ENCODE data around the gene HCRT. TPM values are rescaled to one million over a fixed set of nuclear protein-coding genes. Genes with fewer than 3 reads are reported as not detected.
"Not testable (repeated sequence)": the region's sequence is repeated elsewhere in the genome, so short reads cannot be mapped to it uniquely, and the experiment has no call there.

Gene HCRT
- polyA plus RNA-seq, 1 donor, result not detected

DNA sequence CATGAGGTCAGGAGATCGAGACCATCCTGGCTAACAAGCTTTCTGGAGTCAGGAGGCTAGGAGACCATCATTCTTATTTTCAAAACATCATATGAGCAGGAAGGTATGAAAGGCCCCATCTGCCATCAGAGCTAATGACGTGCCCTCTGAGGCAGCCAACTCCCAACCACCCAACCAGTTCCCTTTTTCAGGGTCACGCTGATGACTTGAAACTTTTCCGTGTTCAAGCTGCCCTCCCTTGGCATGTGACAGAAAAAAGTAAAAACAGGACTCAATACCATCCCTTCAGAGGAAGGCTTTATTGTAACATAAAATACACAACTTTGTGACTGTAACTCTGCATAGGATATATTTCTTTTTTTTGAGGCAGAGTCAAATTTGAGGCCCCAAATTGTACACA is 13.6 kb upstream of the HCRT start:
- no peak for DNase-seq (ENCODE audit: low read depth)

DNA sequence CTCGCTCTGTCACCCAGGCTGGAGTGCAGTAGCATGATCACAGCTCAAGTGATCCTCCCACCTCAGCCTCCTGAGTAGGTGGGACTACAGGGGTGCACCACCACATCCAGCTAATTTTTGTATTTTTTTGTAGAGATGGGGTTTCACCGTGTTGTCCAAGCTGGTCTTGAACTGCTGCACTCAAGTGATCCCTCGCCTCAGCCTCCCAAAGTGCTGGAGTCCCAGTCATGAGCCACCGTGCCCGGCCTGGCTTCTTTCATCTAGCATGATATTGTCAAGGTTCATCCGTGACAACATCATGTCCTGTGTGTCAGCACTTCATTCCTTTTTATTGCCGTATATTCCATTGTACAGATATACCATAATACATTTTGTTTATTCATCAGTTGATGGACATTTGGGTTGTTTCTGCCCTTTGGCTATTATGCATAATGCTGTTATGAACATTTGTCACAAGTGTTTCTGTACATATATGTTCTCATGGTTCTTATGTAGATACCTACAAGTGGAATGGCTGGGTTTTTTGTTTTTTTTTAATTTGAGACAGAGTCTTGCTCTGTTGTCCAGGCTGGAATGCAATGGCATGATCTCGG is 12.4 kb upstream of the HCRT start:
- DNase-seq (ENCODE audit: low read depth), result no peak

DNA sequence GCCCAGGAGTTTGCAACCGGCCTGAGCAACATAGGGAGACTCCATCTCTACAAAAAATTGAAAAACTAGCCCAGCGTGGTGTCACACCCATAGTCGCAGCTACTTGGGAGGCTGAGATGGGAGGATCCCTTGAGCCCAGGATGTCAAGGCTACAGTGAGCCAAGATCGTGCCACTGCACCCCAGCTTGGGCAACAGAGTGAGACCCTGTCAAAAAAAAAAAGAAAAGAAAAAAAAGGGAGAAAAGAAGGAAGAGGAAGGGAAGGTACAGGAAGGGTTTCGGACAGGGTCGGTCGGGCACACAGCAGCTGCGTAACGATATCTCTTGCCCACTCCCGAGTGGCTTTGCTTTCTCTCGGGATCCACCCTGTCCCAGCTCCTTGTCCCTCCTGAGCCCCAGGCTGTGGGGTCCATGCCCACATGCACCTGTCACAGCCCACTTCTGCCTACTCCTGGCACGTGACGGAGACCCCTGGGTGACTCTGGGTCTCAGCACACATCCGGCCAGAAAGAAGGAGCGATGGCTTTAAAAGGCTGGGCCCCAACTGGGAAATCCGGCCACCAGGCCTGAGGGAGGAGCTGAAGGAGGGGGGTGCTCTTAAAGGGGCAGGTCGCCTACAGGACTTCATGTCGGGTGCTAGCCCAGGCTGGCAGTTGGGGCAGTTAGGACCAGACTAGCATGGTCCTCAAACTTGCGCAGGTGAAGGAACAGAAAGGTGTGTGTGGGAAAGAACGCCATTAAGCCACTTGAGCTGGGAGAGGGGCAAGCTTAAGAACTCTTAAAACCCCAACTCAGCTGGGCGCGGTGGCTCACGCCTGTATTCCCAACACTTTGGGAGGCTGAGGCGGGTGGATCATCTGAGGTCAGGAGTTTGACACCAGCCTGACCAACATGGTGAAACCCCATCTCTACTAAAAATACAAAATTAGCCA is 9.0 kb upstream of the HCRT start, which contains the start of gene GHDC:
TSS of gene GHDC (minus strand) at position 526 of the 931 bp plus-strand sequence. CDS start 913 bp downstream, outside the sequence.
- peak; percentile 47 for DNase-seq (ENCODE audit: low read depth)

DNA sequence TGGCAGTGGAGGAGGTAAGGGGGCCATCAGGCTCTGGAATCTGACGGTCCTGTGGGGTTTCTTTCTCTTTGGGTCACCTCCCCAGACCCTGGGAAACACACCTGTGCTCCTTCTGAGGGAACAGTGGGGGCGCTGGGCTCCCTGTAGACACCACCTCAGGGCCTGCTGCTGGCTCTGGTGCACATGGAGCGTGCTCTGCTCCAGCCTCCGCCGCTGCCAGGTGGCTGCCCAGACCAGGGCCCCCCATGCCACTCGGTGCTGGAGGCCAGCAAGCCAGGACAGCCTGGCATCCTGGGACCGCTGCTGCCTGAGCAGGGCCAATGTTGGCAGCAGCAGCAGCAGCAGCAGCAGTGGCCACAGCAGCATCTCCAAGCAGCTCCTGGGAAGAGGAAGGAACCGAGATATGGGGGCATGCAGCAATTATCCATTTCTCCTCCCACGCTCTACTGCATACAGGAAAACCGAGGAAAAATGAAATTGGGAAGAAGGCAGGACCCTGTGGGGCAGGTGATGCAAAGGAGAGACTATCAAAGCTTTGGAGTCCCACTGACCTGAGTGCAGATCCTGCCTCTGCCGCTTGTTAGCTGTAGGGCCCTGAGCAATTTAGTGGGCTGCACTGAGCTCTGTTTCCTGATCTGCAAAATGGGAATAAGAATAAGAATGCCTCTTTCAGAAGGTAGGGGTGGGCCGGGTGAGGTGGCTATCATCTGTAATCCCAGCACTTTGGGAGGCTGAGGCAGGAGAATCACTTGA is 8.1 kb upstream of the HCRT start:
- DNase-seq (ENCODE audit: low read depth), result no peak

DNA sequence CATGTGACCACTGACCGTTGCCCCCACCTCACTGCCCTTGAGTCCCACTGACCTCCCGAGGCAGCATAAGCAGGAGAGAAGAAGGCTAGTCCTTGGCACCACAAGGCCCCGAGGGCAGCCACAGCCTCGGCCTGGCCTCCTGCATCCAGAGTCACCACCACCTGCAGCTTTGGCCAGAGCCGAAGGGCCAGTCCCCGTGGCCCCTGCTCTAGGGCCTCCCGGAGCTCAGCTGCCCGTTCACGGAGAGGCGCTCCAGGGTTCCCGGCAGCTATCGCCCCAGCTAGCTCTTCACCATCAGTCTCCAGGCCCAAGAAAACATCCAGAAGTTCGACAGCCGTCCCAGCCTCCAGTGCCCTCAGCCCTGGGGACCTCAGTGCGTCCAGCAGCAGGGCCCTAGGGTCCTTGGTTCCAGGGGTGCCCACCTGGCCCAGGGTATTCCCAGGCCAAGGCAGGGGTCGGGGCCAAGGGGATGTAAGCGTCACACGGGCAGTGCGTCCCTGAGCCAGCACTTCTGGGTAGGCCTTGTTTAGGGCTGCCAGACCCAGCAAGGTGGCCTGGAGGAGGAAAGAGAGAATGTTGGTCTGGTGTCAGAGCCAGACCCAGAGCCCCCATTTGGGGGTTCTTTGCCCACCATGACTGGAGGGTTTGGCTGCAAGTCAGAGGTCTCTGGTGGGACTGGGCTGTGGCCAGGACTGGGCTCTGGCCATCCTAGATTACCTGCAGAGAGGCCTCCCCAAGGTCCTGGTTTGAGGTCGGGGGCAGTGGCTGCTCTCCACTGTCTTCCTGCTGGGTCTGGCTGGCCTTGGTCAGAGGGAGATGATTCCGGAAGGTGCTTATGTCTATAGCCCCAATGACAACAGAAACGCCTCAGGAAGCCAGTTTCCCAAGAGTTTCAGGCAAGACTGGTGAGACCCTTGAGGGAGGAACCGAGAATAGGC is 7.2 kb upstream of the HCRT start:
- DNase-seq (ENCODE audit: low read depth), result no peak

DNA sequence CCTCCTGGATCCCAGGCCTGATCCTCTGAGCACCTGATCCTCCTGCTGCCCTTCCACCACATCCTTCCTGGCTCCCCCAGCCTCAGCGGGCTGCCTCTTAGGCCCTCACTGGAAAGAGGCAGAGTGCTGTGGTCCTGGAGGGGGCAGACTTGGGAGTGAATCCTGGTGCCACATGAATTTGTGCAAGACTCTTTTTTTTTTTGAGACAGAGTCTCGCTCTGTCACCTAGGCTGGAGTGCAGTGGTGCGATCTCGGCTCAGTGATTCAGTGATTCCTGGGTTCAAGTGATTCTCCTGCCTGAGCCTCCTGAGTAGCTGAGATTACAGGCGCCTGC is 6.0 kb upstream of the HCRT start:
- no peak for DNase-seq (ENCODE audit: low read depth)

DNA sequence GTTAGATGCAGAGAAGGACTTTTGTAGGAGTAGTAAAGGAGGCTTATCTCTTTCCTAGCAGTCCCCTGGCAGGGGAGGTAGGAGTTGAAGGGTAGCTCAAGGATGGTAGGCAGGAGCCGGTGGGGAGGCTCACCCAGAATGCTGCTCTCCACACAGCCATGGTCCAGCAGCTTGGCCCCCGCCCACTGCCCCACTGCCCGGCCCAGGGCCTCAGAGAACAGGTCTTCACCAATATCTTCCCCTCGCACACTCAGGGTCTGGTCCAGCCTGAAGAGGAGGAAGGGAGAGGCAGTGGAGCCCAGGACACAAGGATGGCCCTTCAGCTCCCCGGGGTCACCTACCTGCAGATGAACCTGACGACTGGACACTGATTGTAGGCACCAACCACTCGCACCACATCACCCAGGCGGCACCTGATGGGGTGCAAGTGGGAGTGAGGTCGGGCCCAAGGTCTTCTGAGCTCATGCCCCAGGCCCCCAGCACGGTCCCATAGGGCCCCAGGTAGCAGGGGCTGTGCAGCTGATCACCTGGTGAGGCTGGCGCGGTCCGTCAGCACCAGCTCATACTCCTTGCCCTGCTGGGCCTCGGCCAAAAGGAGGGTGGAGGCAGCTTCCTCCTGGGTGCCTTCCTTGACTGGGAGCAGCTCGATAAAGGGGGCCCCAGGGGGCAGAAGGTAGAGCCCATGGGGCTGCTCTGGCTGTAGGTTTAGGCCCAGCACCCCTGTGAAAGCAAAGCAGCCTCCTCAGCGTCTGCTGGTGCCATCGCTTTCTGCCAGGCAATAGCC is 5.4 kb upstream of the HCRT start:
- DNase-seq (ENCODE audit: low read depth), result no peak

DNA sequence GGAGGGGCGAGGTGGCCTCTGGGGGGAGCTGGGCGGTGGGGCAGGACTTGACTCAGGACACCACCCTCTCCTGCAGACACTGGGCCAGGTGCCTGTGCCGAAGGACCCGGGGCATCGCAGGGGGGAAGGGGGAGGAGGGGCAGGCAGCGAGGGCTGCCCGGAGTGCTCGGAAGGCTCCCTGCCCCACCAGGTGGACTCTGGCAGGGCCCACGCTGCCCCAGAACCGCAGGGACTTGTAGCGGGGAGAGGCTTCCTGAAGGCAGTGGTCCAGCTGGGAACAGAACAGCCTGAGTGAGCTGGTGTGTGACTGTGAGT is 4.4 kb upstream of the HCRT start:
- DNase-seq (ENCODE audit: low read depth), result no peak

DNA sequence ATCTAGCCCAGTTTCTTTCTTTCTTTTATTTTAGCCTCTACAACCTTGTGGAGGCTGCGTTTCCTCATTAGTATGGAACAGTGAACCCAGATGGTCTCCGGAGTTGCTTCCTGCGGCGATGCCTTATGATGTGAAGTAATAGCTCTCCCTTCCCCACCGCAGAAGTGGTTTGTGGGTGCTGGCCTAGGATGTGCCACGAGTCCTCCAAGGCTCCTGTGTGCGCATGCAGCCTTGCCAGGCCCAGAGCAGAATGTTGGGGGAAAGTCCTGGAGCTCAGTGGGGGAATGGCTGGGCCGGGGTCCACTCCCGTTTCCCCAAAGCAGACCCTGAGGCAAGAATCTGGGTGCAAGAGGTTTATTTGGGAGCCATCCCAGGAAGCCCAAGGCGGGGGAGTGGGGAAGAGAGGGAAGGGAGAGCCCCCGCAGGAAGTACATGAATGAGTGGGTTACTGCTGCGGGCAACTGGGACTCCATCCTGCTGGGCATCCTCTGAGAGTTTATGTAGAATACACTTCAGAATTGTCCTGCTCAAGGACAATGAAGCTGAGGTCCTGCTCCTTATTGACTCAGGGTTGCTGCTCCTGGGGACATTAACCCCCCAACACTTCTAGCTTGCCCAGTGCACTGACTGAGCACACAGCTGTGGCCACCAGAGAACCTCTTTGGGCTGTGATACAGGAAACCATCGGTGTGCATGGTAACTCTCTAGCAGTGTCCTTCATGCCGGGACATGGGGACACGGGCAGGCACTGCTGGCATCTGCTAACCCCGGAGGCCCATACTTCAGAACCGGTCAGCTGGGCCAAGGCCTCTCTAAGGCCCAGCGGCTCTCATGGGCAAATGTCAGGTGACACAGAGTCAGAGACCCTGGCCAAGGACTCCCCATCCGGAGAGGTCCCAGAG is 3.7 kb upstream of the HCRT start:
- DNase-seq (ENCODE audit: low read depth), result no peak

DNA sequence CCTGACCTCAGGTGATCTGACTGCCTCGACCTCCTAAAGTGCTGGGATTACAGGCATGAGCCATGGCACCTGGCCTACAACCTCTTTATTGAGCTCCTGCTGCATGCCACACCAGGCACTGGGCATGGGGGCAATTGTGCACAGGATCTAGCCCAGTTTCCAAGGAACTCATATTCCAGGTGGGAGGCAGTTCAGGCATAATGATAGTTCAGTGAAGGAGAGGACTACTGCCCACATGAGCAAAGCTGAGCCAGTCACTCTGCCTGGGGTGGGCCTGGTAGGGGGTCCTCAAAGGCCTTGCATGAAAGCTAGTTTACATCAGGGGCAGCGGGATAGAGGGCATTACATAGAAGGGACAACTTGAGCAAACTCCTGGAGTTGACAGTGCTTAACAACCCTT is 2.6 kb upstream of the HCRT start:
- DNase-seq (ENCODE audit: low read depth), result no peak

DNA sequence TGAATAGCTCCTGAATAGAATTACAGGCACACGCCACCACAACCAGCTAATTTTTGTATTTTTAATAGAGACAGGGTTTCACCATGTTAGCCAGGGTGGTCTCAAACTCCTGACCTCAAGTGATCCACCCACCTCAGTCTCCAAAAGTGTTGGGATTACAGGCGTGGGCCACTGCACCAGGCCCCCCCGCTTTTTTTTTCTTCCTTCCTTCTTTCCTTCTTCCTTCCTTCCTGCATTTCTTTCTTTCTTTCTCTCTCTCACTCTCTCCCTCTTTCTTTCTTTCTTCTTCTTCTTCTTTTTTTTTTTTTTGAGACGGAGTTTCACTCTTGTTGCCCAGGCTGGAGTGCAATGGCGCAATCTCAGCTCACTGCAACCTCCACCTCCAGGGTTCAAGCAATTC is 939 bp upstream of the HCRT start:
- not testable (repeated sequence) for DNase-seq (ENCODE audit: low read depth)

DNA sequence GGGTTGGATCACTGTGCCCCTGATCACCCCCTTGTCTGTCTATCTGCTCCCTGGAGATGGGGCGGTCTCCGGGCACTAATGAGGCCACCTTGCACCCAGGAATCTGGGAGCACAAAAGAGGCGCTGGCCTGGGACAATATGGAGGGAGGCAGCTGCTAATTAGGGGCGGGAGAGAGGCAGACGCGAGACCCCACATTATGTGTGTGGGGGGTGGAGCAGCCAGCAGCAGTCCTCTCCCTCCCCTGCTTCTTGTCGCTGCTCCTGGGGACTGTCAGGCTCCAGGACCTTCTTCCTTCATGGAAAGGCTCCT is 324 bp upstream of the HCRT start:
- no peak for DNase-seq (ENCODE audit: low read depth)

DNA sequence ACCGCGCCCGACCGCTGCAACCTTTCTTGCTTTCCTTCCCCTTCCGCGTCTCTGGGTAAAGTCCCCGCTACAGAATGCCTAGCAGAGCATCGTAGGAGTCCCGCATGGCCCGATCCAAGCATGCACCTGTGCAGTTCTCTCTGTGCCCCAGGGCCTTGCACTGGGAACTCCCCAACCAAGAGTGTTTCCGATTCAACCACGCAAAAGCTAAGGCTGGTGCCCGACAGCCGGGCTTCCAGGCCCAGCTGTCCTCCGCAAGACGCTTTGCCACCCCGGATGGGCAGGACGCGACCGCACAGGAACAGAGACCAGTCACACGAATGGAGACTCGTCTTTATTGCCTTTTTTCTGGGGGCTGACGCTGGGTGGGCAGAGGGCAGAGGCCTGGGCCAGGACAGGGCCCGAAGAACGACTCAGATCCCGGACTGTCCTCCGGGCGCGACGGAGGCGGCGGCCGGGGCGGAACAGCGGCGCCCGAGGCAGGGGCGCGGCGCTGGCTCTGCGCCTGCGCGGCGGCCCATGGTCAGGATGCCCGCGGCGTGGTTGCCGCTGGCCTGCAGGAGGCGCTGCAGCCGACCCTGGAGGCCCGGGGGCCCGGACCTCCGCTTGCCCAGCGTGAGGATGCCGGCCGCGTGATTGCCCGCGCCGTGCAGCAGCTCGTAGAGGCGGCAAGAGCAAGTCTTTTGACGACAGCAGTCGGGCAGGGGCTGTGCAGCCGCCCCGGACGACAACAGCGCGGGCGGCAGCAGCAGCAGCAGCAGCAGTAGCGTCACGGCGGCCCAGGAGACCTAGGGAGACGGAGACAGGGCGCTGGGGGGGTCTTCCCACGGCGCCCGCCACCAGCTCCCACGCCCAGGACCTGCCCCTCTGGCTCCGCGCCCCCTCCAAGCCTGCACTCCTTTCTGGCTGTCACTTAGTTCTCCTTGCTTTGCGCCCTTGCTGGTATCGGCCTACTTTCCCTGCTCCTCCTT is 1.2 kb downstream of the HCRT start:
- DNase-seq (ENCODE audit: low read depth), result peak; percentile 39

DNA sequence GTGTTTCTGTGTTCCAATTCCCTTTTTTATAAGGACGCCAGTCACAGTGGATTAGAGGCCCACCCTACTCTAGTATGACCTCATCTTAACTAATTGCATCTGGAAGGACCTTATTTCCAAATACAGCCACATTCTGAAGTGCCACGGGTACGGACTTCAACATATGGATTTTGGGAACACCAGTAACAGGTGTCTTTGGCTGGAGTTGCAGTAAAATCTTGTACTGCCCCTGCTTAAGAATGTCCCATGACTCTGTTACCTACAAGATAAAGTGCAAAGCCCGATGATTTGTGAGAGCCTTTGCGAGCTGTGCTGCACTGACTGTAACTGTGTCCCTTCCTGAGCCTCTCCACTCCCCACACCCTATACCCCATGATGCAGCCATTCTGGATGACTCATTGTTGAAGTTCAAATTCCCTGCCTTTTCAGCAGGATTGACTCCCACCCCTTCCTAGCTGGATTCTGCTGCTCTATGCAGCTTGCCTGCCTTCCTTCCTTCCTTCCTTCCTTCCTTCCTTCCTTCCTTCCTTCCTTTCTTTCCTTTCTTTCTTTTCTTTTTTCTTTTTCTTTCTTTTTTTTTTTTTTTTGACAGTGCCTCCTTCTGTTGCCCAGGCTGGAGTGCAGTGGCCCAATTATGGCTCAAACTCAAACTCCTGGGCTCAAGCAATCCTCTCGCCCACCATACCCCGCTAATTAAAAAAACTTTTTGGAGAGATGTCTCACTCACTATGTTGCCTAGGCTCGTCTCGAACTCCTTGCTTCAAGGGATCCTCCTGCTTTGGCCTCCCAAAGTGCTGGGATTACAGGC is 2.1 kb downstream of the HCRT start:
- DNase-seq (ENCODE audit: low read depth), result no peak

DNA sequence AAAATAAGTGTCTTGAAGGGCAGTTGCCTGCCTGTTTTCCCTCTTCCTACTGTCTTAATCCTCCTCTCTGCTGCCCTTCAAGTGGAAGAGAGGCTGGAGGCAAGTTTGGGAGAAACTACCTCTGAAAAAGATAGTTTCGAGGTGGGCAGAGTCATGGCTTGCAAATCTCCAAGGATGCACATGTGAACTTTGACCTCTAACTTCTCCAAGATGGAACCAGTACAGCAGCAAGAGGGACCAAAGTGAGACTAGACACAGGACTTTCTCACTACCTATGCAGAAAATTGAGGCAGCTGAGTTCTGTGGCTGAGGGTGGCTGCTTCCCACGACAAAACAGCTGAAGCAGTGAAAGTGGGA is 3.4 kb downstream of the HCRT start:
- DNase-seq (ENCODE audit: low read depth), result no peak

DNA sequence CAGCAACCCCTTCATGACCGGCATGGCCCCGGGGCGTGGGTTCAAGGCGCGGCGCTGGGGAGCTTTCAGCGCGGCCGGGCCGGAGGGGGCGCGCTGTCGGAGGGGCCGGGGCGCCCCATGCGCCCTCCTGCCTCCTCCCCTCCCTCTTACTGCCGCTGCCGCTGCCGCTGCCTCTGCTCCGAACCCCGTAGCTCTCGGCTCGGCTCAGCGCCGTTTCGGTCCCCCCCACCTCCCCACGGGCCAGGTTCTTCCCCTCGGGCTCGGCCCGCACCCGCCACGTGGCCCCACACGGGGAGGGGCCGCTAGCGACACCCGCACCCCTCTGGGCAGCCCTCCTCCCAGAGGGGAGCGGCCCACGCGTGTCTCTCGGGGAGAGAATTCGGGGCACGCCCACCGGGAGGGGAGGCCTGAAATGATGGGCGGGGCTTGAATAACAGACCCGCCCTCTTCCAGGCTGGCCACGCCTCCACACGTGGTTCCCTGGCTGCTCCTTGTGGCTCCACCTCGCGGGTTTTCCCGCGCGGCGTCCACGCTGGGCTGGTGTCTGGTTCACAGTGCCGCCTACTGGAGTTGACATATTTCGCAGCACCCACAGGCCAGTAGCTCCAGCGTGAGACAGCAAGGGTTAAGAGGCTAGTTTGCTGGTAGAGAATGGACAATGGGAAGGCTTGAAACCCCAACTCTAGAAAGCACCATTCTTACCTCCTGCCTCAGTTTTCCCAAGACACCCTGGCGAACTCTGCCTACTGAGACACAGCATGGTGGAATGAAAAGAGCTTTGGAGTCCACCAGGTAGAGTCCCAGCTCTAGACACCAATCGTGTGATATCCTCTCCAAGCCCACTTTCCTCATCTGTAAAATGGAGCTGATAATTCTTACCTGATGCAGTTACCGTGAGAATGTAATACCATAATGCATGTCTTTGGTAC is 4.1 kb downstream of the HCRT start, which contains the start of gene KCNH4:
TSS of gene KCNH4 (minus strand) at position 221 of the 929 bp plus-strand sequence. CDS start at position 24, 197 bp downstream.
- DNase-seq (ENCODE audit: low read depth), result no peak
